ENCODE data around the gene OR5AN1.
"Not testable (repeated sequence)": the region's sequence is repeated elsewhere in the genome, so short reads cannot be mapped to it uniquely, and the experiment has no call there.

Gene OR5AN1, protein sequence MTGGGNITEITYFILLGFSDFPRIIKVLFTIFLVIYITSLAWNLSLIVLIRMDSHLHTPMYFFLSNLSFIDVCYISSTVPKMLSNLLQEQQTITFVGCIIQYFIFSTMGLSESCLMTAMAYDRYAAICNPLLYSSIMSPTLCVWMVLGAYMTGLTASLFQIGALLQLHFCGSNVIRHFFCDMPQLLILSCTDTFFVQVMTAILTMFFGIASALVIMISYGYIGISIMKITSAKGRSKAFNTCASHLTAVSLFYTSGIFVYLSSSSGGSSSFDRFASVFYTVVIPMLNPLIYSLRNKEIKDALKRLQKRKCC

DNA sequence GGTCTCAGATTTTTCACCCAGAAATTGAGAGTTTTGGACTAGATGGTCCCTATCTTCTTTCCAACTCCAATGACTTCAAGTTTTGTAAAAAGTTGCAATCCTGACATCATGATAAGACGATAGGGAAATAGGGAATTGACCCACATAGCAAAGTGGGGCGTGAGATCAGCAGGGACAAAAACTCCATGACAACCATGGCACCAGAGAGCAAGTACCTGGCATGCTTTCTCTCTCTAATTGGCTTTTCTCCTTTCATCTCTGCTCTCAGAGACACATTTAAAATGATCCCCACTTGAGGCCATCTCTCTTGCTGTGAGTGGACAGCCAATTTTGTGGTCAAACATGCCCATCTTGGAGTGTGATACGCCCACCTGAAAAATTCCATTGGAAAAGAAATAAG, at the start of gene OR5AN1:
Gene OR5AN1, plus strand, starts transcription at position 301 of the 400 bp plus-strand sequence. CDS start 5,564 bp downstream, outside the sequence.
- no peak for DNase-seq

DNA sequence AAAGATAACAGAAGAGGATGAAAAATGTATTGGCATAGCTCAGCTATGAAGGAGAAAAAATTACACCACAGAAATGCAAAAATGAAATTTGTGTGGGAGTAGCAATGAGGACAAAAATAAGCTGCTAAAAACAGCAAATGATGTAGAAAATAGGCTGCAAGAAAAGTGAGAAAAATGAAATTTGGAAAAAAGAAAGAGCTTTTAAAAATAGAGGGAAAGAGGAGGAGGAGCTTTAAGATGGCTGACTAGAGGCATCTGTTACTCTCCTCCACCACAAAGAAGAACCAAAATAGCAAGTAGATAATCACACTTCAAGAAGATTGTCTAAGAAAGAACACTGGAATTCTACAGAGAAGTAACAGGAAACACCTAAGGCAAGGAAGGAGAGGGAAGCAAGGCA, 23.7 kb upstream of the OR5AN1 start:
- DNase-seq = no peak

DNA sequence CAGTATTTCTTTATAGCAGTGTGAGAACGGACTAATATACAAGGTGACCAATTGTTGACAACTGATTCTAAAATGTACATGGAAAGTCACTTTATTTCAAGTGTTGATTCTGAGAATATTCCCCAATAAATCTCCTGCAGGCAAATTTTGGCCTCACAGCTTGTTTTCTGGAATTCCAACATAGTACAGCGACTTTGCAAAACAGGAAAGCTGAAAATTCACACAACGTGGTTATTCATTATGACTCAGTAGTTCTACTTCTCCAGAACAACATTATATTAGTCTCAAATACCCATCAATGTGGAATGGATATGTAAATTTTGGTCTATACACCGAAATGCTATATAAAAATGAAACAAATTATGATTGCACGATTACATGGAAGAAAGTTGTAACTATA, 22.5 kb upstream of the OR5AN1 start:
- DNase-seq = no peak

DNA sequence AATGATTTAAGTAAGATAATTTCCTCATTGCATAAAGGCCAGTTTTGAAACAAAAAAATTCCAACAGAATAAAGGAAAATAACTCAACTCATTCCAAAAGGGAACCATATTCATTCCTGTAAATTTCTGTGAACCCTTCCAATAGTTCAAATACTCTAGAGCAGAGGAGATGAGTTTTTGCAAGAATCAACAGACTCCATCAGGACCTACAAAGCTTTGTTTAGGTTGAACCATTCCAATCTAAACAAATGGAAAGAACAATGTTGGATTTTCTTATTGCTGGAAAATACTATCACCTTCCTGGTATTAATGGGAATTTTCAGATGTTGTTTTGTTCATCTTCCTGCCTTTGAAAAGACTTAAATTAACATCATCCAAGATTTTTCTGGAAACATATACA, 21.8 kb upstream of the OR5AN1 start:
- DNase-seq = no peak

DNA sequence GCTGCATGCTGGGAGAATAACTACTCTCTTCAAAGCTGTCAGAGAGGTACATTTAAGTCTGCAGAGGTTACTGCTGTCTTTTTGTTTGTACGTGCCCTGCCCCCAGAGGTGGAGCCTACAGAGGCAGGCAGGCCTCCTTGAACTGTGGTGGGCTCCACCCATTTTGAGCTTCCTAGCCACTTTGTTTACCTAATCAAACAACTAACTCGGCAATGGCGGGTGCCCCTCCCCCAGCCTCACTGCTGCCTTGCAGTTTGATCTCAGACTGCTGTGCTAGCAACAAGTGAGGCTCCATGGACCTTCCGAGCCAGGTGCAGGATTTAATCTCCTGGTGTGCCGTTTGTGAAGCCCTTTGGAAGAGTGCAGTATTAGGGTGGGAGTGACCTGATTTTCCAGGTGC, 9.0 kb upstream of the OR5AN1 start:
- DNase-seq = not testable (repeated sequence)

DNA sequence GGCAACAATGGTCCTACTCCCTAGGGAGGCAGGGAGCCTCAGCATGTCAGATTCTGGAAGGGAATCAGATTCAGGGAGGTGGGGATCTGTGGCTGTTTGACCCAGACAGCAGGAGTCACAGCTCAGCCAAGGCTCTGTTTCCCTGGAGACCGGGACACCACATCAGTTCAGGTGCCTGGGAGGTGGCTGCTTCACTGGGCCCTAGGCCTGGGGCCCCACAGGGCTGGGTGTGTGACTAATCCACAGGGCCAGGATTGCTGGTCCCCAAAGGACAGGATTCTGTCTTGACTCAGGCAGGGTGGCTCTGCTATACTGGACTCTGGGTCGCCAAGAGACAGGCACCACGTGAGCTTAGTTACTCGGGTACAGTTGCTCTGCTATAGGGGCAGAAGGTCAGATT, 3.5 kb upstream of the OR5AN1 start:
- no peak for DNase-seq

DNA sequence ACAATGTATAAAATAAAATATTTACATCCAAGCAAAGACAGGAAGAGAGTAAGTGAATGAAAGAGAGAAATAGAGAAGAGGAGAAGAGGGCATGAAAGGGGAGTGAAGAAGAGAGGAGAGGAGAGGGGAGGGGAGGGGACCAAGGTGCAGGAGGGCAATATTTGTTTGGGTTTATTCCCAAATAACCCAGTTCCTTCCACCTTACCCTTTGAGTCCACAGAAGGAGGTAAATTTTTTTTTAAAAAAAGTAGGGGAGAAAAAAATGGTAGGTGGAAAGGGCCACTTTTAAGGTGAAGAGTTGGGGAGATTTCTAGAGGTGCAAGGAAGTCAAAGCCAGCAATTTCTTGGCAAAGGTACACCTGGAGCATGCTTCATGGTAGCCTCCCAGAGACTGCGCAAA, 2.1 kb upstream of the OR5AN1 start:
- no peak for DNase-seq

DNA sequence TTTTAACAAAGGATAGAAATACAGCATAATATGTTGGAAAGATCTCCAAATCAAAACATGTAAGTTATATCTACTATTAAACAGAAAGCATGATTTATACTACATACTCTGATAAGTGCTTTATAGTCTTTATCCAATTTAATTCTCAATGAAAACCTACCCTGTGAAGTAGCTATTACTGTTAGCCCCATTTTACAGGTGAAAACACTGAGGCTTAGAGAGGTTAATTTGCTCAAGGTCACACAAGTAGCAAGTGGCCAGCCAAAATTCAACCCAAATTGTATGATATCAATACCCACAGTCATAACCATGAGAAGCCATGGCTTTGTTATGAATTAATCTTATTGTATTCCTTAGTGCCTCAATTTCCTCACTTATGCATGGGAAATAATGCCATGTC, 675 bp upstream of the OR5AN1 start:
- no peak for DNase-seq

DNA sequence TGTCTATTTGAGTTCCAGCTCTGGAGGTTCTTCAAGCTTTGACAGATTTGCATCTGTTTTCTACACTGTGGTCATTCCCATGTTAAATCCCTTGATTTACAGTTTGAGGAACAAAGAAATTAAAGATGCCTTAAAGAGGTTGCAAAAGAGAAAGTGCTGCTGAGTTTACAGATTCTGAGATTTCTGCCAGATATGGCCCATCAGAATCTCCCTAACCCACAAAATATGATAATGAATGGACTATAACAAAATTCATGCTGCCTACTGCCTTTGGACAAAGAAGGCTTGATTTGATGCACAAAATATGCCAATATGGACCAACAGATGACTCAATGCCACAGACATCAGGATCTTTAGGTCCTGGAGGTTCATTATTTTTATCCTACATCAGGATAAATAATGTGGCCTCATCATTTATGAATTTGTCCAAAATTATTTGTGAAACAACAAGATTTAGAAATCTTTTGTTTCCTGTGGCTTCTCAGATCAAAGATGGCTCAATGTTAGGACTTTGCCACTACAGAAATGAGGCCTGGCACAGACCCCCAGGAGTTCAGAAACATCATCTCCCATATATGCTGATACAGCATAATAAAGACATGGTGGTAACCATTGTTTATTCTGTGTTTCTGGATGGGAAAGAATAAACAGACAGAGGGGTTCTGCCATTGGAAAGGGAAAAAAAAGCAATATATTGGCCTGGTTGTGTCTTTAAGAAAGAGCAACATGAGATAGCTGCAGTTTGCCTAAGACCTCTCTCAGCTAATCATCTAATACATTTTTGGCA, 6.7 kb downstream of the OR5AN1 start:
- no peak for DNase-seq

DNA sequence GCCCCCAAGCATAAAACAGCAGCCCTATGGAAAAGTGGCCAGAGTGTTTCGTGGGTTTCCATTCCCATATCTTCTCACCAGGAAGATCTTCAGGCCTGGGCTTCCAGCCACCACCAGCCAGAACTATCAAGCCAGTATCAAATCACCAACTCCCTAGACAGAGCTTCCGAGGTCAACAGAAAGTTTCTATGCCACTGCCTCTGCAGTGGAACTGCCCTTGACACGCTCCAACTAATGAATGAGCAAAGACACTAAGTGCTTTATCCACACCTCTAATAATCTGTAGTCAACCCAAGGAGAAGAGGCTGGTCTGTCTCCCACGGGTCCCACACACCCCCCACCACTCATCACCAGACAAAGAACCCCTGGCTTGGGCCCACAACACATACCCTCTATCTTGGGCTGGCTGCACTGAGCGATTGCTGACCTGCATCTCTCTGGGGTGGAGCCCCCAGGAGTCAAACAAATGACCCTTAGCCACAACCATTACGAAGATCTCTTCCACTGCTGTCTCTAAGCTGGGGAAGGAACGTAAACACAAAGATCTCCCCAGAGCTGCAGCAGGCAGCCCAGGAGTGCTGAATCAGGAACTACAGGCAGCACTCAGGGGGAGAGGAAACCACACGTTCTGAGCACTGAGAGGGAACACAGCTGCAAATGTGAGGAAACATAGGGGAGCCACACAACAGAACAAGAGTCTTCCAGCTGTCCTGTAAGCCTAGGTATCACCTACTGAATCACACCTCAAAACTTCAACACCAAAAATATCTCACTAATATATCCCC, 9.7 kb downstream of the OR5AN1 start:
- DNase-seq = no peak

DNA sequence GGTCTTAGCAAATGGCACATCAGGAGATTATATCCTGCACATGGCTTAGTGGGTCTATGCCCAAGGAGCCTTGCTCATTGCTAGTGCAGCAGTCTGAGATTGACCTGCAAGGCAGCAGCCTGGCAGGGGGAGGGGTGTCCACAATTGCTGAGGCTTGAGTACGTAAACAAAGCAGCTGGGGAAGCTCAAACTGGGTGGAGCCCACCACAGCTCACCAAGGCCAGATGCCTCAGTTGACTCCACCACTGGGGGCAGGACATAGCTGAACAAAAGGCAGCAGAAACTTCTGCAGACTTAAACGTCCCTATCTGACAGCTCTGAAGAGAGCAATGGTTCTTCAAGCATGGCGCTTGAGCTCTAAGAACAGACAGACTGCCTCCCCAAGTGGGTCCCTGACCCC, 13.6 kb downstream of the OR5AN1 start:
- DNase-seq = not testable (repeated sequence)

DNA sequence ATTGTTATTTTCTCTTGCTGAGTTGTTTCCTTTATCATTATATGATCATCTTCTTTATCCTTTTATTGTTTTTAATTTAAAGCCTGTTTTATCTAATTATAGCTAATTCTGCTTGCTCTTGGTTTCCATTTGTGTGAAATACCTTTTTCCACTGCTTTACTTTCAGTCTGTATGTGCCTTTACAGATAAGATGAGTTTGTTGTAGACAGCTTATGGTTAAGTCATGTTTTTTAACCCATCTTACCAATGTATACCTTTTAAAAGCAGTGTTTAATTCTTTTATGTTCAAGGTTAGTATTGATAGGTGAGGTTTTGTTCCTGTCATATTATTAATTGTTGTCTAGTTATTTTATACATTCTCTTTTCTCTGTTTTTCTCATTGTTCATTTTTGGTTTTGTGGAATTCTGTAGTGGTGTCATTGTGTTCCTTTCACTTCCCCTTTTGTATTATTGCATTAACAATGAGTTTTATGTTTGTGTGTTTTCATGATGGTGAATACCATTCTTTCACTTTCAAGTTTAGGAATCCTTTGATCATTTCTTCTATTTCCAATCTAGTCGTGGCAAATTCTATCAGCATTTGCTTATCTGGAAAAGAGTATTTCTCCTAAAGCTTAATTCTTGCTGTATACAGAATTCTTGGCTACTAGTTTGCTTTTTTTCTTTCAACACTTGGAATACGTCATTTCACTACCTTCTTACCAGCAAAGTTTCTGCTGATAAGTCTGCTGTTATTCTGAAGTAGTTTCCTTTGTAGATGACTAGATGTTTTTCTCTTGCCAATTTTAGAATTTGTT, 21.8 kb downstream of the OR5AN1 start:
- DNase-seq = no peak

DNA sequence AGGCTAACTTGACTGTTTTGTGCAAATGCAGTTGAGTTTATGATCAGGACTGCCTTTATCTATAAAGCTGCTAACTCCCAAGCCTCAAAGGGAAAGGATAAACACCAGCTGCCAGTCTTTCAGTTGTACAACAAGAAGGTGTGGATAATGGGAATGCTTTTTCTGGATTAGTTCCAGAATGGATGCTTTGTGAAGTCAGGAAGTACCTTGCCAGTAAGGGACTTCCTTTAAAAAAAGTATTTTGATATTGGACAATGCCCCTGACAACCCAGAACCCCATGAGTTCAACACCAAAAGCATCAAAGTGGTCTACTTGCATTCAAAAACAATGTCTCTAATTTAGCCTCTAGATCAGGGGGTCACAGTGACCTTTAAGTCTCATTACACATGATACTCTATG, 35.5 kb downstream of the OR5AN1 start:
- no peak for DNase-seq

DNA sequence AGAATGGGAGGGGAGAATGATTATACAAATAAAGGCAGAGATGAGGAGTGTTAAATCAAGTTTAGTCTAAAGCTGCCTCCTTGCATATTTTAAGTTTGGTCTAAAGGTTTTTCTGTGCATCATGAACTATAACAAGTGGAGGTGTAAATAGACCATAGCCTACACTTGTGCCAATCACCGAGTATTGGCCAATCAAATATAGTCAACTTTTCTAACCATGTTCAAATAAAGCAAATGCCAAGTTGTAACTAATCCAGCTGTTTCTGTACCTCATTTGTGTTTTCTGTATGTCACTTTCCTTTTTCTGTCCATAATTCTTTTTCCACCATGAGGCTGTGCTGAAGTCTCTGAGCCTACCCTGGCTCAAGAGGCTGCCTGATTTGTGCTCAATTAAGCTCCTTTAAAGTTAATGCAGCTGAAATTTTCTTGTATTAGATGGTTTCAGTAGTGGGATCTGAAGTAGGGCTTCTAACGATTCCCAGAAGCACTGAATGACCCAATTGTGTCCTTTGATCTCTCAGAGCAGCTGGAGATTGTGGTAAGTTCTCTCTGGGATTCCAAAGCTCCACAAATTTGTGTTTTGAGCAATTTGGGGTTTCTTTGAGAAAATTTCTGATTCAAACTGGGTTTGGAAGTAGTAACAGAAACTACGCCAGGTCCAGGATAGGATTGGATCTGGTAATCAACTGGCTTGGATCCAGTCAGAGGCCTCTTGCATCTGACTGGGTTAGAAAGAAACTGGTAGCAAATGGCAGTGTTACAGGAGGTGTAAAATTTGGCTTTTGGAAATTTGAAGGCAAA, 42.0 kb downstream of the OR5AN1 start:
- DNase-seq = no peak

DNA sequence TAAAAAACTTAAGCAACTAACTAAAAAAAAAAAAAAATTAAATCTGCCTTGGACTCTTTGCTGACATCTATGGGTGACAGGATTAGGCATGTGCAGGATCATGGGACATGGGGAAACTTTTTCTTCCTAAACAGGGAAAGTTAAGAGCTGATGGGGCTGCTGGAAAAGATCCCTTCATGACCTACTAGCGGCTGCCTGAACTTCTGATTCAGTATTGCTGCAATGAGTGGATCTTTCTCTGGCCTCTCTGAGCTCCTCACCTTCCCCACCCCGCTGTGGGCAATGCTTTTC, 42.5 kb downstream of the OR5AN1 start:
- no peak for DNase-seq

DNA sequence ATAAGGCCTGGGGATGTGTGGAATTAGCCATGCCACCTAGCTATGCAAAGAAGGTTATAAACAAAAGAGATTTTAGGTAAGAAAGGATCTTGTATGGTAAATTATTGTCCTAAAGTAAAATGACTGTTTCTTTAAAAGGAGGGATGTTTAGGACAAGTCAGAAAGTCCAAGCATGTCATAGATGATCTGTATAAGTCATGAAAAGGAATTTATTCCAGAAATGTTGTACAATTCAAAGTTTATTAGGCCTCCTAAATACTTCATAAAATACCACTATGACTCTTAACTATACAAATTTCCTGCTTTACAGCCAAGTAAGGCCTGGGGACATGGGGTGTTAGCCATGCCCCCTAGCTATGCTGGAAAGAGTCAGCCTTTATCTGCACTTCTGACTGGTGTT, 44.9 kb downstream of the OR5AN1 start:
- DNase-seq = no peak

DNA sequence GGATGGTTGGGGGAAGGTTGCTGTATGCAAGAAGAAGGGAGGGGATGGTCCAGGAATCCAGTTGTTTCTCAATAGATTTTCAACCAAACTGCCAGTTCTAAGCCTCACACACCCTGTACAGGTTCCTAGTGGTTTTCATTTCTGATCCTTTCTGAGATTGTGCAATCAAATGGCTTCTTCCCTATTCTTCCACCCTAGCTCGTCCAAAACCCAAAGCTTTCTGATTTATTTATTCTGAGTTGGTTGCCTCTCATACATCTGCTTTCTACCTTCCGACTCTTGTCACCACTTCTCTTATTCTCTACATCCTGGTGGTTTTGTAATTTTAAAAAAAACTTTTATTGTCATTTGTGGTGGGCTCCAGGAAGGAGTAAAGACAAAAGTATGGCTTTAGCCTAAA, 55.0 kb downstream of the OR5AN1 start:
- DNase-seq = no peak

DNA sequence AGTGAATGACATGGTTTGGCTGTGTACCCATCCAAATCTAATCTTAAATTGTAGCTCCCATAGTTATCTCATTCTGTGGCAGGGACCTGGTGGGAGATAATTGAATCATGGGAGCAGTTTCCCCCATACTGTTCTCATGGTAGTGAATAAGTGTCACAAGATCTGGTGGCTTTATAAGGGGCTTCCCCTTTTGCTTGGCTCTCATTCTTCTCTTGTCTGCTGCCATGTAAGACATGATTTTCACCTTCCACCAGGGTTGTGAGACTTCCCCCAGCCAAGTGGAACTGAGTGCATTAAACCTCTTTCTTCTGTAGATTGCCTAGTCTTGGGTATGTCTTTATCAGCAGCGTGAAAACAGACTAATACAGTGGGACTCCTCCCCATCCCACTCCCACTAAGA, 56.4 kb downstream of the OR5AN1 start:
- DNase-seq = no peak

DNA sequence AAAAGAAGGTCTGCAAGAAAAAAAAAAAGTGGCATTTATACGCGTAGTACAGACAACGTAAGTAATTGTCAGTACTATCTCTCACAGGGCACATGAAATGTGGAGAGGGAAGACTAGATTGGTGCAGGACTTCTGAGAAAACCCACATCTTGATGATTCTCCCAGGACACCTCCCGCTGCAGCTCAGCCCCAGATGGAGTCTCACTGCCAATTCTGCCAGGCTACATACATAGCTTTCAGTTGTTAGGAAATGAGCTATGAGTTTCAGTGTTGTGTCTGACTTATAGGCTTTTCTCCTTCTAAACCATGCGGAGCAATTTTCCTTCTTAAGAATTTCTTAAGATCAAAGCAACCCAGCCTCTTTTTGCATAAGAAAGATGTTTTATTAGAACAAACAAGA, 57.9 kb downstream of the OR5AN1 start:
- DNase-seq = no peak

DNA sequence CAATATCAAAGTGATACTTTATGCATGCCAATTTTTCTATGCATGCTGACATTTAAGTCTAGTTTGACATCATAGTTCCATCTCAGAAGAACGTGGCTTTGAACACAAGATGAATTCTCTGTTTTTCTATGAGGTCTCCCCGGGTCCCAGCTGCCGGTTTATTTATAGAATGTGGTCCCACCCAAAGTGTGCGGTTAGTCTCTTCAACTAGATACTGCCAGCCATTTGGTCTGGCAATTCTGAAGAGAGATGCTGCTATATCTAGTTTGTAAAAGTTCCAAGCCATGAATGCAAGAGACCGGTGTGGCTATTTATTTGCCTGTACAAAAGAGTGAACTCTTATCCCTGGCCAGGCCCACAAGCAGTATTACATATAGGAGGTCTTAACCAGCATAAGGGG, 58.3 kb downstream of the OR5AN1 start:
- DNase-seq = no peak

DNA sequence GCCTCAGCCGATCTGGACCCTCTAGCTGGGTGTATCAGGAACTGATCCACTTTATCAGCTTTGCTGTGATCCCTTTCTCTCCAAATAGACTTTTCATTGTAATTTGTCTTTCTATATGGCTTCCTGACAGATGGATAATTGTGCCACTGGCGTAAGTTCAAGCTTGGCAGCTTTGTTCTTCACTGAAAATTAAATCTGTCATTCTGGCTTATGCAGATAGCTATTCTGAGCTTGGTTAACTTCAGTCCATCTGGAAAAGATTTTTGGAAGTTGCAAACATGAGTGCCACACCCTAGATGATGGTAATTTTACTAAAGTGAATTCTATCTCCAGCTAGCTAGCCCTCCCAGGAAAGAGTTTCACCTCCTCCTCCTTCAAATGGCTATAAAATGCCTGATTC, 59.5 kb downstream of the OR5AN1 start:
- DNase-seq = no peak

All from stimulated activated CD4-positive, alpha-beta T cell treated with anti-CD3 and anti-CD28 coated beads, Interleukin-4, amount 100 ng/mL, for 1 hour (primary cell).